K562 (cell line): Measurements from ENCODE around the gene CHAC1. TPM values are rescaled to one million over a fixed set of nuclear protein-coding genes. Genes with fewer than 3 reads are reported as not detected.

Experiments
- L3MBTL2 ChIP-seq: fragments of 450-650 bp; IDR thresholded peaks from 2 replicates; pipeline ENCODE4 v1.6.1; 2016; ENCODE audit warnings: mild to moderate bottlenecking, moderate library complexity
- MCM7 ChIP-seq, 2 experiments: fragments of 450-650 bp; IDR thresholded peaks; 2 replicates each; pipeline ENCODE4 v1.6.1; 2016 to 2018
- NBN ChIP-seq: fragments of 450-650 bp; IDR thresholded peaks from 2 replicates; pipeline ENCODE4 v1.6.1; 2016; ENCODE audit warnings: low read depth, mild to moderate bottlenecking
- PHB ChIP-seq: fragments of 250-450 bp; sonication (Bioruptor Pico); IDR thresholded peaks from 2 replicates; pipeline ENCODE4 v1.5.0; 2021
- POLR3A ChIP-seq: IDR thresholded peaks from 2 replicates; pipeline ENCODE4 v1.6.1; 2011; ENCODE audit warnings: borderline replicate concordance, mild to moderate bottlenecking, moderate library complexity; ENCODE audit not compliant: insufficient read length, insufficient read depth; ENCODE audit errors: extremely low read depth
- SRSF7 ChIP-seq: fragments of 200-400 bp; formaldehyde crosslinking; optimal IDR thresholded peaks from 2 replicates; pipeline ENCODE3; 2017; ENCODE audit warnings: mild to moderate bottlenecking, low read depth, low read length
- TAF1 ChIP-seq: IDR thresholded peaks from 2 replicates; pipeline ENCODE4 v1.6.1; 2011; ENCODE audit warnings: mild to moderate bottlenecking, low read length, moderate library complexity; ENCODE audit not compliant: insufficient read depth, control insufficient read depth, severe bottlenecking; ENCODE audit errors: extremely low read depth
- TCF7L2 ChIP-seq: fragments of 150-350 bp; IDR thresholded peaks from 2 replicates; pipeline ENCODE4 v1.6.1; 2016; ENCODE audit warnings: low read depth, mild to moderate bottlenecking, low read length, moderate library complexity
- ZKSCAN1 ChIP-seq: fragments of 150-350 bp; IDR thresholded peaks from 2 replicates; pipeline ENCODE4 v1.6.1; 2016; ENCODE audit warnings: low read depth, low read length
- ZNF23 ChIP-seq: fragments of 250-450 bp; sonication (Bioruptor Pico); IDR thresholded peaks from 2 replicates; pipeline ENCODE4 v1.4.0; 2020; ENCODE audit warnings: mild to moderate bottlenecking
- ZNF785 ChIP-seq: fragments of 250-450 bp; sonication (Bioruptor Pico); IDR thresholded peaks from 2 replicates; pipeline ENCODE4 v1.4.0; 2020; ENCODE audit warnings: mild to moderate bottlenecking
- ZNF79 ChIP-seq: fragments of 250-450 bp; sonication (Bioruptor Pico); IDR thresholded peaks from 2 replicates; pipeline ENCODE4 v1.4.0; 2020; ENCODE audit warnings: low read depth, mild to moderate bottlenecking, moderate library complexity
- polyA plus RNA-seq, 8 experiments: library from polyadenylated mRNA; depleted of rRNA in 4 of 8; stranded (reverse) in 5 of 8; unstranded in 3 of 8; fragments of >200 nt; fragmentation: Nextera tagmentation in 2 of 8; fragmentation: Illumina TruSeq in 1 of 8; extraction: Ambion mirVana in 2 of 8; extraction: Trizol in 1 of 8; gene quantifications; 2 replicates each; pipeline versions ENCODE4 v1.2.1 to v1.2.3, GENCODE V29; 2011 to 2014; ENCODE audit warnings: inconsistent platforms in 1 of 8, missing spikeins in 1 of 8
- total RNA-seq, 7 experiments: library from RNA; depleted of rRNA in 6 of 7; stranded (reverse); fragments of >200 nt in 6 of 7; fragmentation: Illumina TruSeq in 2 of 7; extraction: Trizol in 2 of 7; gene quantifications; 2 replicates each; pipeline versions ENCODE4 v1.2.1 to v1.2.3, GENCODE V29; 2011 to 2021; ENCODE audit warnings: low replicate concordance in 1 of 7
- TF ChIP-seq, protein P1 (sequence below): IDR thresholded peaks from 3 replicates; pipeline ENCODE4 v1.6.1; 2011; ENCODE audit warnings: borderline replicate concordance, mild to moderate bottlenecking; ENCODE audit not compliant: insufficient read length, insufficient read depth
- TF ChIP-seq, protein P2 (sequence below), 3 experiments: IDR thresholded peaks in 2 of 3; conservative IDR thresholded peaks in 1 of 3; 2 replicates each; pipeline ENCODE4 v1.5.1; 2011 to 2012; ENCODE audit warnings: low read length in 3 of 3, mild to moderate bottlenecking in 3 of 3, control low read depth in 2 of 3, improper control_type of control experiment in 1 of 3, inconsistent platforms in 1 of 3, low read depth in 1 of 3, mixed read lengths in 1 of 3, moderate library complexity in 1 of 3; ENCODE audit not compliant: insufficient read depth in 2 of 3
- TF ChIP-seq, protein P3 (sequence below): IDR thresholded peaks from 2 replicates; pipeline ENCODE4 v1.6.1; 2012; ENCODE audit warnings: low read depth, low read length, improper control_type of control experiment, borderline replicate concordance
- TF ChIP-seq, protein P4 (sequence below): fragments of 200-800 bp; sonication (Bioruptor generic); IDR thresholded peaks from 2 replicates; pipeline ENCODE4 v1.6.1; 2017; ENCODE audit warnings: missing genetic modification characterization, missing compliant biosample characterization
- TF ChIP-seq, protein P5 (sequence below): fragments of 250-450 bp; sonication (Bioruptor Pico); IDR thresholded peaks from 2 replicates; pipeline ENCODE4 v1.4.0; 2020; ENCODE audit warnings: mild to moderate bottlenecking, moderate library complexity, borderline replicate concordance

Gene CHAC1
- total and polyA plus RNA-seq, 9 of the 15 experiments (the other 6 are each of a cell fraction or from before 2014, with no cell fraction given) = 0.47 to 39.0 (median 7.5) TPM

DNA sequence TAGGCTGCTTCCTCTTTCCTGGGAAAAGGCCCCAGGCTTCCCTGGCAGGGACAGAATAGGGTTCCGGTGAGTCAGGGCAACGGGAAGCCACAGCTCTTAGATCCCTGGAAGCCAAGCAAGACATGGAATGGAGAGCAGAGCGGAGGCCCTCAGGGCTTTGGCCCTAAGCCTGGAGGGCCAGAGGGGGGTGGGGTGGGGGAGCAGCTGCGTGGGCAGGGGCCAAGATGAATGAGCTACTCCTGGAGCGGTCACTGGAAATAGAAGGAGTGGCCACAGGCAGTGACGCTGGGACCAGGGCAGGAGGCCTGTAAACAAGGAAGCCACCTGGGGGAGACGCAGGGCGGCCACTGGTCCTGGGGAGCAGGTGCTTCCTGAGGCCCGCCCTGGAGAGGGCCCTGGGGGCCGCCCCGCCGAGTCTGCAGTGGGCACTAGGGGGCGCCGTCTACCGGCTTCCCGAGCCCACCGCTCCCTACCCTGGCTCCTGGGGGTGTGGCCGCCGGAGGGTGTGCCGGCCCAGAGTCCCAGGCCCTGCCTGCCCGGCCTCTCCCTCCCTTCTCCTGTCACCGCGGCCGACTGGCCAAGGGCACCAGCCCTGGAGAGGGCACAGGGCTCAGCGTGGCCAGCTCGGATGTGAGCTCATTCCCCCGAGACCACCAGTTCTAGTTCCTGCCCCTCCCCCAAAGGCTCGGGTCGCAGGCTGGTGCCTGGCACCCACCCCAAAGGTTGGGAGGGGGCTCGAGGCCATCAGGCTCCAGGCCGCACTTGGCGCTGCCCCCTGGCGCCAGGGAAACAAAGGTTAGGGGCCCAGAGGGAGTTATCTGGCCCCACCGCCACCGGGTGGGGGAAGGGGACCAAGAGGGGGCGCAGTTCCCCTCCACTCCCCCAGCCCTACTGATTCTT, 46.9 kb upstream of the CHAC1 start (continued):
- TF ChIP-seq, protein P1, sequence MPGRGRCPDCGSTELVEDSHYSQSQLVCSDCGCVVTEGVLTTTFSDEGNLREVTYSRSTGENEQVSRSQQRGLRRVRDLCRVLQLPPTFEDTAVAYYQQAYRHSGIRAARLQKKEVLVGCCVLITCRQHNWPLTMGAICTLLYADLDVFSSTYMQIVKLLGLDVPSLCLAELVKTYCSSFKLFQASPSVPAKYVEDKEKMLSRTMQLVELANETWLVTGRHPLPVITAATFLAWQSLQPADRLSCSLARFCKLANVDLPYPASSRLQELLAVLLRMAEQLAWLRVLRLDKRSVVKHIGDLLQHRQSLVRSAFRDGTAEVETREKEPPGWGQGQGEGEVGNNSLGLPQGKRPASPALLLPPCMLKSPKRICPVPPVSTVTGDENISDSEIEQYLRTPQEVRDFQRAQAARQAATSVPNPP = no peak
- TF ChIP-seq ZNF785 (CRISPR knock-in tag) (no peak), ZKSCAN1 (peak; percentile 22; the same call in 1 of the 2 replicates), PHB (CRISPR knock-in tag) (no peak), NBN (0 out of 2 replicates have a peak, but pooled peaks have one; percentile 39), ZNF23 (CRISPR knock-in tag) (no peak), SRSF7 (no peak), TAF1 (no peak), TCF7L2 (no peak), L3MBTL2 (peak; percentile 50; the same call in 1 of the 2 replicates), MCM7 (IDR thresholded peaks at IDR 0.05) (no peak), ZNF79 (CRISPR knock-in tag) (no peak), POLR3A (no peak)
- TF ChIP-seq, protein P2, sequence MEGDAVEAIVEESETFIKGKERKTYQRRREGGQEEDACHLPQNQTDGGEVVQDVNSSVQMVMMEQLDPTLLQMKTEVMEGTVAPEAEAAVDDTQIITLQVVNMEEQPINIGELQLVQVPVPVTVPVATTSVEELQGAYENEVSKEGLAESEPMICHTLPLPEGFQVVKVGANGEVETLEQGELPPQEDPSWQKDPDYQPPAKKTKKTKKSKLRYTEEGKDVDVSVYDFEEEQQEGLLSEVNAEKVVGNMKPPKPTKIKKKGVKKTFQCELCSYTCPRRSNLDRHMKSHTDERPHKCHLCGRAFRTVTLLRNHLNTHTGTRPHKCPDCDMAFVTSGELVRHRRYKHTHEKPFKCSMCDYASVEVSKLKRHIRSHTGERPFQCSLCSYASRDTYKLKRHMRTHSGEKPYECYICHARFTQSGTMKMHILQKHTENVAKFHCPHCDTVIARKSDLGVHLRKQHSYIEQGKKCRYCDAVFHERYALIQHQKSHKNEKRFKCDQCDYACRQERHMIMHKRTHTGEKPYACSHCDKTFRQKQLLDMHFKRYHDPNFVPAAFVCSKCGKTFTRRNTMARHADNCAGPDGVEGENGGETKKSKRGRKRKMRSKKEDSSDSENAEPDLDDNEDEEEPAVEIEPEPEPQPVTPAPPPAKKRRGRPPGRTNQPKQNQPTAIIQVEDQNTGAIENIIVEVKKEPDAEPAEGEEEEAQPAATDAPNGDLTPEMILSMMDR (IDR thresholded peaks at IDR 0.05 in 2 of 3, conservative IDR thresholded peaks at IDR 0.05 in 1 of 3; ENCODE audit: insufficient read depth in 2 of 3, low read depth in 1 of 3, low read length in 3 of 3) = peak; percentile 87 to 96 (median 95)
- TF ChIP-seq, protein P3, sequence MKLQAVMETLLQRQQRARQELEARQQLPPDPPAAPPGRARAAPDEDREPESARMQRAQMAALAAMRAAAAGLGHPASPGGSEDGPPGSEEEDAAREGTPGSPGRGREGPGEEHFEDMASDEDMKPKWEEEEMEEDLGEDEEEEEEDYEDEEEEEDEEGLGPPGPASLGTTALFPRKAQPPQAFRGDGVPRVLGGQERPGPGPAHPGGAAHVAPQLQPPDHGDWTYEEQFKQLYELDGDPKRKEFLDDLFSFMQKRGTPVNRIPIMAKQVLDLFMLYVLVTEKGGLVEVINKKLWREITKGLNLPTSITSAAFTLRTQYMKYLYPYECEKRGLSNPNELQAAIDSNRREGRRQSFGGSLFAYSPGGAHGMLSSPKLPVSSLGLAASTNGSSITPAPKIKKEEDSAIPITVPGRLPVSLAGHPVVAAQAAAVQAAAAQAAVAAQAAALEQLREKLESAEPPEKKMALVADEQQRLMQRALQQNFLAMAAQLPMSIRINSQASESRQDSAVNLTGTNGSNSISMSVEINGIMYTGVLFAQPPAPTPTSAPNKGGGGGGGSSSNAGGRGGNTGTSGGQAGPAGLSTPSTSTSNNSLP = no peak
- TF ChIP-seq, protein P4, sequence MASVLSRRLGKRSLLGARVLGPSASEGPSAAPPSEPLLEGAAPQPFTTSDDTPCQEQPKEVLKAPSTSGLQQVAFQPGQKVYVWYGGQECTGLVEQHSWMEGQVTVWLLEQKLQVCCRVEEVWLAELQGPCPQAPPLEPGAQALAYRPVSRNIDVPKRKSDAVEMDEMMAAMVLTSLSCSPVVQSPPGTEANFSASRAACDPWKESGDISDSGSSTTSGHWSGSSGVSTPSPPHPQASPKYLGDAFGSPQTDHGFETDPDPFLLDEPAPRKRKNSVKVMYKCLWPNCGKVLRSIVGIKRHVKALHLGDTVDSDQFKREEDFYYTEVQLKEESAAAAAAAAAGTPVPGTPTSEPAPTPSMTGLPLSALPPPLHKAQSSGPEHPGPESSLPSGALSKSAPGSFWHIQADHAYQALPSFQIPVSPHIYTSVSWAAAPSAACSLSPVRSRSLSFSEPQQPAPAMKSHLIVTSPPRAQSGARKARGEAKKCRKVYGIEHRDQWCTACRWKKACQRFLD (CRISPR knock-in tag) = no peak
- TF ChIP-seq, protein P5, sequence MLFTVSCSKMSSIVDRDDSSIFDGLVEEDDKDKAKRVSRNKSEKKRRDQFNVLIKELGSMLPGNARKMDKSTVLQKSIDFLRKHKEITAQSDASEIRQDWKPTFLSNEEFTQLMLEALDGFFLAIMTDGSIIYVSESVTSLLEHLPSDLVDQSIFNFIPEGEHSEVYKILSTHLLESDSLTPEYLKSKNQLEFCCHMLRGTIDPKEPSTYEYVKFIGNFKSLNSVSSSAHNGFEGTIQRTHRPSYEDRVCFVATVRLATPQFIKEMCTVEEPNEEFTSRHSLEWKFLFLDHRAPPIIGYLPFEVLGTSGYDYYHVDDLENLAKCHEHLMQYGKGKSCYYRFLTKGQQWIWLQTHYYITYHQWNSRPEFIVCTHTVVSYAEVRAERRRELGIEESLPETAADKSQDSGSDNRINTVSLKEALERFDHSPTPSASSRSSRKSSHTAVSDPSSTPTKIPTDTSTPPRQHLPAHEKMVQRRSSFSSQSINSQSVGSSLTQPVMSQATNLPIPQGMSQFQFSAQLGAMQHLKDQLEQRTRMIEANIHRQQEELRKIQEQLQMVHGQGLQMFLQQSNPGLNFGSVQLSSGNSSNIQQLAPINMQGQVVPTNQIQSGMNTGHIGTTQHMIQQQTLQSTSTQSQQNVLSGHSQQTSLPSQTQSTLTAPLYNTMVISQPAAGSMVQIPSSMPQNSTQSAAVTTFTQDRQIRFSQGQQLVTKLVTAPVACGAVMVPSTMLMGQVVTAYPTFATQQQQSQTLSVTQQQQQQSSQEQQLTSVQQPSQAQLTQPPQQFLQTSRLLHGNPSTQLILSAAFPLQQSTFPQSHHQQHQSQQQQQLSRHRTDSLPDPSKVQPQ (CRISPR knock-in tag) = no peak
